Neuronal stem cell (in vitro differentiated cells): Measurements from ENCODE around the gene LYPD8.

ENCODE experiments used
- DNase-seq: peaks from one replicate; pipeline ENCODE4 v3.0.0-alpha.2; 2013; ENCODE audit warnings: low spot score
- H2AFZ ChIP-seq: one replicate; pipeline ENCODE4 v1.6.1; 2013; ENCODE audit warnings: mild to moderate bottlenecking, low read length, inconsistent platforms
- H2AK5ac ChIP-seq: 2 replicates; pipeline ENCODE4 v1.6.1; 2013; ENCODE audit warnings: low read depth, mild to moderate bottlenecking, inconsistent platforms, low read length, moderate library complexity, mixed read lengths
- H2BK120ac ChIP-seq: 2 replicates; pipeline ENCODE4 v1.6.1; 2013; ENCODE audit warnings: low read depth, mild to moderate bottlenecking, inconsistent platforms, low read length, moderate library complexity, mixed read lengths
- H2BK12ac ChIP-seq: one replicate; pipeline ENCODE4 v1.6.1; 2013; ENCODE audit warnings: low read length, inconsistent platforms
- H2BK15ac ChIP-seq: 2 replicates; pipeline ENCODE4 v1.6.1; 2013; ENCODE audit warnings: mild to moderate bottlenecking, low read length, inconsistent platforms, mixed read lengths
- H2BK5ac ChIP-seq: one replicate; pipeline ENCODE4 v1.6.1; 2013; ENCODE audit warnings: inconsistent platforms, mild to moderate bottlenecking, low read length, moderate library complexity
- H3K14ac ChIP-seq: one replicate; pipeline ENCODE4 v1.6.1; 2013; ENCODE audit warnings: low read length, inconsistent platforms
- H3K18ac ChIP-seq: 2 replicates; pipeline ENCODE4 v1.6.1; 2013; ENCODE audit warnings: low read length, inconsistent platforms
- H3K23ac ChIP-seq: 2 replicates; pipeline ENCODE4 v1.6.1; 2013; ENCODE audit warnings: low read depth, mild to moderate bottlenecking, mixed read lengths, low read length, inconsistent platforms; ENCODE audit not compliant: poor library complexity
- H3K27ac ChIP-seq: replicated peaks from 3 replicates; pipeline ENCODE4 v1.5.1; 2013; ENCODE audit warnings: low read length, inconsistent platforms
- H3K27me3 ChIP-seq, 3 experiments: 2 replicates each; pipeline ENCODE4 v1.6.1; 2013; ENCODE audit warnings: low read length in 3 of 3, mild to moderate bottlenecking in 2 of 3, inconsistent platforms in 1 of 3, low read depth in 1 of 3, mixed read lengths in 1 of 3, moderate library complexity in 1 of 3; ENCODE audit not compliant: control insufficient read depth in 3 of 3, insufficient read depth in 3 of 3
- H3K36me3 ChIP-seq, 2 donors: replicated peaks in 1 of 2; 2 replicates each; pipeline ENCODE4 v1.6.1; 2013; ENCODE audit warnings: low read length in 2 of 2; ENCODE audit not compliant: control insufficient read depth in 2 of 2, insufficient read depth in 2 of 2
- H3K4ac ChIP-seq: 2 replicates; pipeline ENCODE4 v1.6.1; 2013; ENCODE audit warnings: inconsistent platforms, mild to moderate bottlenecking, low read length, moderate library complexity
- H3K4me1 ChIP-seq, 2 donors: 1 replicate in 1 of 2; 2 replicates in 1 of 2; pipeline ENCODE4 v1.6.1; 2013; ENCODE audit warnings: low read length in 2 of 2, low read depth in 1 of 2; ENCODE audit not compliant: control insufficient read depth in 2 of 2, insufficient read depth in 1 of 2
- H3K4me2 ChIP-seq: one replicate; pipeline ENCODE4 v1.6.1; 2013; ENCODE audit warnings: mild to moderate bottlenecking, low read length, inconsistent platforms; ENCODE audit not compliant: insufficient read depth, poor library complexity, severe bottlenecking
- H3K4me3 ChIP-seq, 2 donors: 2 replicates each; pipeline ENCODE4 v1.5.1; 2013; ENCODE audit warnings: low read length in 2 of 2, mild to moderate bottlenecking in 2 of 2, inconsistent platforms in 1 of 2, moderate library complexity in 1 of 2
- H3K79me1 ChIP-seq: one replicate; pipeline ENCODE4 v1.6.1; 2013; ENCODE audit warnings: low read depth, mild to moderate bottlenecking, inconsistent platforms, low read length, moderate library complexity
- H3K9ac ChIP-seq: one replicate; pipeline ENCODE4 v1.6.1; 2013; ENCODE audit warnings: mild to moderate bottlenecking, low read depth, low read length, inconsistent platforms; ENCODE audit not compliant: poor library complexity
- H3K9me3 ChIP-seq, 2 donors: replicated peaks in 1 of 2; 2 replicates each; pipeline versions ENCODE3 to v1.6.1; 2013; ENCODE audit warnings: low read length in 2 of 2, mild to moderate bottlenecking in 2 of 2, inconsistent platforms in 1 of 2, low read depth in 1 of 2, mixed read lengths in 1 of 2, moderate library complexity in 1 of 2; ENCODE audit not compliant: control insufficient read depth in 2 of 2, insufficient read depth in 1 of 2
- H4K8ac ChIP-seq: one replicate; pipeline ENCODE4 v1.6.1; 2013; ENCODE audit warnings: low read depth, mild to moderate bottlenecking, inconsistent platforms, low read length, moderate library complexity
- H4K91ac ChIP-seq: one replicate; pipeline ENCODE4 v1.6.1; 2013; ENCODE audit warnings: low read length, low read depth, mild to moderate bottlenecking, inconsistent platforms; ENCODE audit not compliant: poor library complexity
- WGBS, 2 donors: extraction: QIAGEN DNeasy Blood & Tissue Kit; methylation state at CpG; one replicate each; pipeline ENCODE4 v1.1.7; 2013; ENCODE audit warnings: missing lambda C conversion rate in 2 of 2, mixed read lengths in 1 of 2; ENCODE audit not compliant: insufficient read length in 2 of 2, insufficient replicate concordance in 1 of 2; ENCODE audit errors: extremely low coverage in 2 of 2; 5-methylcytosine and 5-hydroxymethylcytosine counted together

LYPD8 gene

DNA sequence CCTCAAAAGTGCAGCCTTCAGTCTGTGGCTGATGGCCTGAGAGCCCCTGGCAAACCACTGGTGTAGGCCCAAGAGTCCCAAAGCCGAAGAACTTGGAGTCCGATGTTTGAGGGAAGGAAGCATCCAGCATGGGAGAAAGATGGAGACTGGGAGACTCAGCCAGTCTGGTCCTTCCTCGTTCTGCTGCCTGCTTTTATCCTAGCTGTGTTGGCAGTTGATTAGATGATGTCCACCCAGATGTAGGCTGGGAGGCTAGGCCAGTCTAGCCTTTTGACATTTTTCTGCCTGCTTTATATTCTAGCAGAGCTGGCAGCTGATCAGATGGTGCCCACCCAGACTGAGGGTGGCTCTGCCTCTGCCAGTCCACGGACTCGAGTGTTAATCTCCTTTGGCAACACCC, 1.1 kb upstream of the LYPD8 start:
- H3K4me2 ChIP-seq = no peak overlapping the region
- no peak overlapping the region for H3K4ac ChIP-seq
- H2BK15ac ChIP-seq = no peak overlapping the region
- H2BK120ac ChIP-seq = no peak overlapping the region
- no peak overlapping the region for H3K23ac ChIP-seq
- H2AK5ac ChIP-seq = no peak overlapping the region
- H3K9me3 ChIP-seq = peaks cover 3 to 57% of the 10 kb centered on the region in 2 donors
- no peak overlapping the region for H4K91ac ChIP-seq
- H3K27ac ChIP-seq = no peak overlapping the region
- no CpG with 5 or more reads among the region's 5 CpGs for WGBS, 2 donors
- H3K36me3 ChIP-seq = peaks cover 0 to 7% of the 10 kb centered on the region in 2 donors
- no peak overlapping the region for H3K14ac ChIP-seq
- no peak overlapping the region for H2BK12ac ChIP-seq
- H2BK5ac ChIP-seq = no peak overlapping the region
- H3K9ac ChIP-seq = no peak overlapping the region
- H4K8ac ChIP-seq = no peak overlapping the region
- peaks cover 0 to 7% (median 5%) of the 10 kb centered on the region in 3 experiments for H3K27me3 ChIP-seq
- no peak overlapping the region for H3K18ac ChIP-seq
- no peaks in the 10 kb centered on the region for H3K4me1 ChIP-seq
- no peak overlapping the region for H3K4me3 ChIP-seq
- H2AFZ ChIP-seq = no peak overlapping the region
- no peak for DNase-seq
- peaks cover 3% of the 10 kb centered on the region for H3K79me1 ChIP-seq

DNA sequence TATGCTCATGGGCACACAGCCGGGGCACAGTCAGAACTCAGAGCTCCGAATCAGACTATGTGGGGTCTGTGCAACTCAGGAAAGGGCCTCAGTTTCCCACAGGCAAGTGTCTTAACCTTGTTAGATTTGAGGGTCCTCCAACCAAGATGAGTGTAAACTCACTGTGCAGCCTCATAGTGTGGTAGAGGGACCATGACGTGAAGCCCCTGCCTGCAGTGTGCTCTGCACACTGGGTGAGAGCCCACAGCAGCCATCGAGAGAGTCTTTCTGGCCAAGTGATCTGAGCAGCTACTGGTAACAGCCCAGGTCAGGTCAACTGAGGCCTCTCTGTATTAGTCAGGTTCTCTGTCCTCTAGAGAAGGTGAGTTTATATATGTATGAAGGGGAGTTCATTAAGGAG, 592 bp upstream of the LYPD8 start:
- Histone ChIP-seq H3K23ac (no peak overlapping the region), H2BK5ac (no peak overlapping the region)

GRCh38 chr1:248753708-248754280, 1.8 kb downstream of the LYPD8 start:
- Histone ChIP-seq H2AK5ac (no peak overlapping the region), H3K79me1 (peaks cover 3% of the 10 kb centered on the region), H3K4me1 (no peaks in the 10 kb centered on the region), H3K27me3 (peaks cover 0 to 5% (median 0%) of the 10 kb centered on the region in 3 experiments), H2AFZ (no peak overlapping the region), H3K9me3 (peaks cover 3 to 67% of the 10 kb centered on the region in 2 donors), H2BK12ac (no peak overlapping the region), H3K9ac (peak overlapping the region; percentile 54), H4K8ac (no peak overlapping the region), H3K27ac (no peak overlapping the region), H2BK5ac (no peak overlapping the region), H2BK15ac (no peak overlapping the region), H3K4me3 (peak overlapping the region in 1 of 2 donors; percentile 74), H2BK120ac (no peak overlapping the region), H3K4ac (no peak overlapping the region), H3K4me2 (no peak overlapping the region), H3K18ac (no peak overlapping the region), H3K23ac (peak overlapping the region; percentile 83), H3K14ac (no peak overlapping the region), H3K36me3 (peaks cover 0 to 7% of the 10 kb centered on the region in 2 donors), H4K91ac (no peak overlapping the region)
- no peak for DNase-seq
- WGBS, 2 donors = 100% methylated on average over 2 of the region's 2 CpGs

More for the DNA sequence above, 592 bp upstream of the LYPD8 start:
- Histone ChIP-seq H3K9me3 (peaks cover 3 to 59% of the 10 kb centered on the region in 2 donors), H3K9ac (no peak overlapping the region), H3K4ac (no peak overlapping the region), H2BK120ac (no peak overlapping the region), H2BK15ac (no peak overlapping the region), H3K14ac (no peak overlapping the region), H2AK5ac (no peak overlapping the region), H3K27me3 (peaks cover 0 to 7% (median 5%) of the 10 kb centered on the region in 3 experiments), H3K79me1 (peaks cover 3% of the 10 kb centered on the region), H3K18ac (no peak overlapping the region), H2BK12ac (no peak overlapping the region), H2AFZ (no peak overlapping the region), H3K4me3 (no peak overlapping the region), H3K4me2 (no peak overlapping the region), H4K91ac (no peak overlapping the region), H3K27ac (no peak overlapping the region), H4K8ac (no peak overlapping the region), H3K4me1 (no peaks in the 10 kb centered on the region), H3K36me3 (peaks cover 0 to 7% of the 10 kb centered on the region in 2 donors)
- no CpG with 5 or more reads among the region's 4 CpGs for WGBS, 2 donors
- DNase-seq = no peak

DNA sequence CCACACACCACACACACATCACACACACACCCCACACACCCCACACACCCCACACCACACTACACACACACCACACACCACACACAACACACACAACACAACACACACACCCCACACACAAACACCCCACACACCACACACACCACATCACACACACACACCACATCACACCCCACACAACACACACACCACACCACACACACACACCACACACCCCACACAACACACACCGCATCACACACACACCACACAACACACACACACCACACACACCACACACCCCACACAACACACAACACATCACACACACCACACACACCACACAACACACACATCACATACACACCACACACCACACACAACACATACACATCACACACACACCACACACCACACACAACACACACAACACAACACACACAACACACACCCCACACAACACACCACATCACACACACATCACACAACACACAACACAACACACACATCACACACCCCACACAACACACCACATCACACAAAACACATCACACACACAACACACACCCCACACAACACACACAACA, 2.4 kb downstream of the LYPD8 start:
- peaks cover 0 to 5% (median 0%) of the 10 kb centered on the region in 3 experiments for H3K27me3 ChIP-seq
- H2AFZ ChIP-seq = no peak overlapping the region
- H3K4me2 ChIP-seq = no peak overlapping the region
- peaks cover 0 to 7% of the 10 kb centered on the region in 2 donors for H3K36me3 ChIP-seq
- H3K27ac ChIP-seq = no peak overlapping the region
- H2BK5ac ChIP-seq = no peak overlapping the region
- peak overlapping the region; percentile 55 for H3K9ac ChIP-seq
- H3K23ac ChIP-seq = peak overlapping the region; percentile 83
- H4K91ac ChIP-seq = no peak overlapping the region
- no peak overlapping the region for H3K4ac ChIP-seq
- H2BK120ac ChIP-seq = no peak overlapping the region
- no peak overlapping the region for H2BK15ac ChIP-seq
- no peaks in the 10 kb centered on the region for H3K4me1 ChIP-seq
- peaks cover 3% of the 10 kb centered on the region for H3K79me1 ChIP-seq
- H2AK5ac ChIP-seq = no peak overlapping the region
- H3K14ac ChIP-seq = no peak overlapping the region
- peaks cover 3 to 66% of the 10 kb centered on the region in 2 donors for H3K9me3 ChIP-seq
- H3K18ac ChIP-seq = no peak overlapping the region
- H4K8ac ChIP-seq = no peak overlapping the region
- peak overlapping the region in 1 of 2 donors; percentile 74 for H3K4me3 ChIP-seq
- no peak for DNase-seq
- WGBS, 2 donors = no CpG with 5 or more reads among the region's 1 CpG
- no peak overlapping the region for H2BK12ac ChIP-seq
